Activated CD4-positive, alpha-beta T cell treated with anti-CD3 and anti-CD28 coated beads for 48 hours (primary cell): ENCODE results near the gene NT5C.

Source experiments
- DNase-seq: peaks from one replicate; pipeline ENCODE4 v3.0.0-alpha.2; 2020

The NT5C gene

GRCh38 chr17:75090871-75091854, 40.4 kb downstream of the NT5C start:
- DNase-seq: no peak

DNA sequence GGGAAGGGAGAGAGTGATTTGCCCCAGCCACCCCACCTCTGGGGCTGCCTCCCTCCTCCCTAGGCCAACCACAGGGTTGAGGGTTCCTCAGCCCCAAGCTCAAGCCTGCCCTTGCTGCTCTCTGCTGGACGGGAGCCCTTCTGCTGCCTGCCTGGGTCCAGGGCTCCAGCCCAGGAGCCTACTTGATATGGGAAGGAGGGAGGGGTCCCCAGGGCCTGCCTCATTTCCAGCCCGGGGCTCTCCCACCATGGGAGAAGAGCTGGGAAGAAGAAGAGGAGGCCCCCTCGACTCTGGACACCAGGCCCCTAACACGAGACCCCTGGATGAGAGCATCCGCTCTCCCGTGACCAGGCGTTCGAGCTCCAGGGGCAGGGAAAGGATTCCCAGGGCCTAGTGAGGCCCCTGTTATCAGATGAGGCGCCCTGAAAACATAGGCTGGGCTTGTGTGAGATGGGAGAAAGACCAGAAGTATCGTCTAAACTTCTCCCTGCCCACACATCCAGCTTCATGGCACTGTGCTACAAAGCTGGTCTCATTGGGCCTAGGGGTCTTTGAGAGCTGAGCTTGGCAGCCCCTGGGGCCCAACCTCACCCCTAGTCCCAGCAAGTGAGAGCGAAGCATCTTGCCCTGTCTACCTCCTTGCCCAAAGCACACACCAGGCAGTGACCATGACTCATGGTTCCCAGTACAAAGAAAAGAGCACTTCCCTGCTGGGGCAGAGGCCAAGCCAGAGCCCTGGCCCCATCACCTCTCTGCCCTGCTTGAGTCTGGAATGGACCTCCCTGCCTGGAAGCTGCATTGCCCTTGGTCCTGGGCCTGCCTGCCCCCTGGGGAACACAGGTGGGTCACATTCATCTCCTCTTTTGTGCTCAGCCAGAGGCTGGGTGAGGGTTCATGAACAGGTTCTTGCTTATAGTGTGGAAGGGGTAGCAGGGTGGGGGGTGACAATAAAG, 42.8 kb downstream of the NT5C start:
- peak; percentile 20 for DNase-seq

GRCh38 chr17:75087558-75088453, 43.7 kb downstream of the NT5C start, which contains the start of gene SLC16A5:
Gene SLC16A5, plus strand, starts transcription at chr17:75087954. Its CDS starts 5,683 bp downstream, at chr17:75093637.
- DNase-seq: peak; percentile 51

DNA sequence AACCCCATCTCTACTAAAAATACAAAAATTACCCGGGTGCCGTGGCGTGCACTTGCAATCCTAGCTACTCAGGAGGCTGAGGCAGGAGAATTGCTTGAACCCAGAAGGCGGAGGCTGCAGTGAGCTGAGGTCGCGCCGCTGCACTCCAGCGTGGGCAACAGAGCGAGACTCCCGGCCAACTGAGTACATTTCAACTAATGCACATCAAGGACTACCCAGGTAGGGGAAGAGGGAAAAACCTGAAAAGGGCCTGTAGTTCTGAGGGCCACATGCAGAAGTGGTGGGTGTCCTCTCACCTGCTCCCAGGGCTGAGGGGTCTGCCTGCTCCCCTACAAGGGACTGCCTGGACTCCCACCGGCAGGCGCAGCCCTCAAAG, 44.4 kb downstream of the NT5C start:
- no peak for DNase-seq

DNA sequence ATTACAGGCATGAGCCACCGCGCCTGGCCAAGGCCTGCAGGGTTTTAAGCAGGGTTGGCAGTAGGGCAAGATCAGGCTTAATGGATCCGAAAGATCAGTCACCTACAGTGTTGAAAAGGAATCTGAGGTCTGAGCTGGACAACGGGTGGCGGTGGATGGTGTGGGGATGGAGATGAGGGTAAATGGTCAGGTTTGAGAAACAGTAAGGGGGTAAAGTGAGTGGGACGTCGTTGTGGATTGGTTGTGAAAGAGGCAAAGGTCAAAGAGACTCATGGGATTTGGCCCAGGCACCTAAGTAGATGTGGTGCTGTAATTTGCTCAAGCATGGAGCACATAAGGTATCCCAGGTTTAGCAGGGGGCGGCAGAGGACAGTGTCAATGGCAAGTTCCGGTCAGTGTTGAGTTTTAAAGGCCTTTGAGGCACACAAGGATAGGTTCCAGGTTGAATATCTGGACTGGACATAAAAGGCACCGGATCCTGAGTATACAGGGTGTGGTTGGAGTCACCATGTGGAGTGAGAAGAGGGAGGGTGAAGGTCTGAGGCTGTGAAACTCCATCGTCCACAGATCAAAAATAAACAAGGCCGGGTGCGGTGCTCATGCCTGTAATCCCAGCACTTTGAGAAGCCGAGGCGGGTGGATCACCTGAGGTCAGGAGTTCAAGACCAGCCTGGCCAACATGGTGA, 44.9 kb downstream of the NT5C start:
- no peak for DNase-seq

GRCh38 chr17:75084039-75084660, 47.4 kb downstream of the NT5C start:
- DNase-seq: peak; percentile 16

GRCh38 chr17:75082683-75083082, 48.9 kb downstream of the NT5C start:
- no peak for DNase-seq

GRCh38 chr17:75081611-75082540, 49.7 kb downstream of the NT5C start:
- no peak for DNase-seq
